ENCODE measurements around the gene NFATC2.

DNA sequence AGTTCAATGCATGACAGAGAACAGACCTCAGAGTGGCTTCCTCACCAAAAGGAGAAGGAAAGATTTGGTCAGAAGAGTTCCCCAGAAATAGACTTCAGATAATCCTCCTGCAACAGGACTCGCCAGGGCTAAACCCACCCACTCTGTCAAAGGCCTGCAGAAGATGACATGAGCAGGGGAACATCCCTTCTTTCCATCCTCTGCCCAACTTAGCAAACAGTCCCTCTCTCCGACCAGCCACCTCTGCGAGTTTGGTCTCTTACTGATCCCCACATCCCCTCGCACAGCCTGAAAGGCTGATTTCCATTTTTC lies 7.5 kb downstream of the NFATC2 start:
- TF ChIP-seq, protein P1, sequence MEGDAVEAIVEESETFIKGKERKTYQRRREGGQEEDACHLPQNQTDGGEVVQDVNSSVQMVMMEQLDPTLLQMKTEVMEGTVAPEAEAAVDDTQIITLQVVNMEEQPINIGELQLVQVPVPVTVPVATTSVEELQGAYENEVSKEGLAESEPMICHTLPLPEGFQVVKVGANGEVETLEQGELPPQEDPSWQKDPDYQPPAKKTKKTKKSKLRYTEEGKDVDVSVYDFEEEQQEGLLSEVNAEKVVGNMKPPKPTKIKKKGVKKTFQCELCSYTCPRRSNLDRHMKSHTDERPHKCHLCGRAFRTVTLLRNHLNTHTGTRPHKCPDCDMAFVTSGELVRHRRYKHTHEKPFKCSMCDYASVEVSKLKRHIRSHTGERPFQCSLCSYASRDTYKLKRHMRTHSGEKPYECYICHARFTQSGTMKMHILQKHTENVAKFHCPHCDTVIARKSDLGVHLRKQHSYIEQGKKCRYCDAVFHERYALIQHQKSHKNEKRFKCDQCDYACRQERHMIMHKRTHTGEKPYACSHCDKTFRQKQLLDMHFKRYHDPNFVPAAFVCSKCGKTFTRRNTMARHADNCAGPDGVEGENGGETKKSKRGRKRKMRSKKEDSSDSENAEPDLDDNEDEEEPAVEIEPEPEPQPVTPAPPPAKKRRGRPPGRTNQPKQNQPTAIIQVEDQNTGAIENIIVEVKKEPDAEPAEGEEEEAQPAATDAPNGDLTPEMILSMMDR (IDR thresholded peaks at IDR 0.05): no peak
- no peak for TF ChIP-seq POLR2A (IDR thresholded peaks at IDR 0.05)

Data from uterus (tissue), 2 donors.